Measurements from ENCODE around the gene VPS37B.
"Not testable (repeated sequence)": the region's sequence is repeated elsewhere in the genome, so short reads cannot be mapped to it uniquely, and the experiment has no call there.

Gene VPS37B

GRCh38 chr12:122882908-122883558 is 12.9 kb downstream of the VPS37B start:
- DNase-seq (ENCODE audit: low read depth, low spot score): no peak

- no peak for DNase-seq (ENCODE audit: low read depth, low spot score)
Measured at GRCh38 chr12:122880668-122881067, 15.3 kb downstream of the VPS37B start.

- no peak for DNase-seq (ENCODE audit: low read depth, low spot score)
Measured at GRCh38 chr12:122880155-122880667, 15.7 kb downstream of the VPS37B start.

- DNase-seq (ENCODE audit: low read depth, low spot score): no peak
Measured at GRCh38 chr12:122878780-122879612, 16.9 kb downstream of the VPS37B start.

- DNase-seq (ENCODE audit: low read depth, low spot score): no peak
Measured at GRCh38 chr12:122876731-122877130, 19.2 kb downstream of the VPS37B start.

GRCh38 chr12:122876281-122876680 is 19.6 kb downstream of the VPS37B start:
- DNase-seq (ENCODE audit: low read depth, low spot score): not testable (repeated sequence)

GRCh38 chr12:122875590-122876220 is 20.2 kb downstream of the VPS37B start:
- DNase-seq (ENCODE audit: low read depth, low spot score): no peak

- peak; percentile 28 for DNase-seq (ENCODE audit: low read depth, low spot score)
Measured at GRCh38 chr12:122874081-122874480, 21.8 kb downstream of the VPS37B start.

GRCh38 chr12:122873540-122873939 is 22.4 kb downstream of the VPS37B start:
- DNase-seq (ENCODE audit: low read depth, low spot score): no peak

GRCh38 chr12:122872815-122873361 is 23.0 kb downstream of the VPS37B start:
- no peak for DNase-seq (ENCODE audit: low read depth, low spot score)

- no peak for DNase-seq (ENCODE audit: low read depth, low spot score)
Measured at GRCh38 chr12:122871851-122872780, 23.8 kb downstream of the VPS37B start.

- DNase-seq (ENCODE audit: low read depth, low spot score): no peak
Measured at GRCh38 chr12:122870867-122871664, 24.9 kb downstream of the VPS37B start.

- DNase-seq (ENCODE audit: low read depth, low spot score): no peak
Measured at GRCh38 chr12:122870163-122870842, 25.6 kb downstream of the VPS37B start.

GRCh38 chr12:122869207-122869973 is 26.5 kb downstream of the VPS37B start:
- DNase-seq (ENCODE audit: low read depth, low spot score): no peak

- DNase-seq (ENCODE audit: low read depth, low spot score): no peak
Measured at GRCh38 chr12:122868471-122869177, 27.3 kb downstream of the VPS37B start.

GRCh38 chr12:122867691-122868461 is 28.0 kb downstream of the VPS37B start:
- no peak for DNase-seq (ENCODE audit: low read depth, low spot score)

- DNase-seq (ENCODE audit: low read depth, low spot score): no peak
Measured at GRCh38 chr12:122866950-122867607, 28.8 kb downstream of the VPS37B start.

Measured in activated naive CD8-positive, alpha-beta T cell treated with anti-CD3 and anti-CD28 coated beads, Interleukin-2, amount 50 U/mL, for 16 hours (primary cell).